Measurements from ENCODE around the gene MGAT4D.
A peak's percentile ranks its signal among the peaks of the same experiment; 100 is the strongest.
"Not testable (repeated sequence)": the region's sequence is repeated elsewhere in the genome, so short reads cannot be mapped to it uniquely, and the experiment has no call there.

Gene MGAT4D

GRCh38 chr4:140439644-140440142, 58.4 kb downstream of the MGAT4D start:
- no peak for DNase-seq

GRCh38 chr4:140427919-140428471, 70.1 kb downstream of the MGAT4D start:
- DNase-seq, result no peak

GRCh38 chr4:140427106-140427918, 70.8 kb downstream of the MGAT4D start, which contains the start of gene CLGN:
CLGN (minus strand) TSS chr4:140427648; CDS start chr4:140413078, 14,570 bp downstream.
- DNase-seq, result peak; percentile 56

GRCh38 chr4:140426610-140427105, 71.4 kb downstream of the MGAT4D start:
- DNase-seq, result no peak

GRCh38 chr4:140423106-140423505, 75.0 kb downstream of the MGAT4D start:
- DNase-seq, result peak; percentile 2

GRCh38 chr4:140413130-140413969, 84.7 kb downstream of the MGAT4D start:
- not testable (repeated sequence) for DNase-seq

- DNase-seq, result no peak
Observed at GRCh38 chr4:140408974-140409373, 89.1 kb downstream of the MGAT4D start.

GRCh38 chr4:140406292-140406691, 91.8 kb downstream of the MGAT4D start:
- no peak for DNase-seq

- no peak for DNase-seq
Observed at GRCh38 chr4:140400111-140400510, 98.0 kb downstream of the MGAT4D start.

- no peak for DNase-seq
Observed at GRCh38 chr4:140395668-140396067, 102.4 kb downstream of the MGAT4D start.

Measured in fibroblast of skin of scalp (primary cell).